ENCODE data around the gene CDHR2. TPM values are rescaled to one million over a fixed set of nuclear protein-coding genes. Genes with fewer than 3 reads are reported as not detected.

CDHR2 gene
- total RNA-seq, 1 donor: not detected

DNA sequence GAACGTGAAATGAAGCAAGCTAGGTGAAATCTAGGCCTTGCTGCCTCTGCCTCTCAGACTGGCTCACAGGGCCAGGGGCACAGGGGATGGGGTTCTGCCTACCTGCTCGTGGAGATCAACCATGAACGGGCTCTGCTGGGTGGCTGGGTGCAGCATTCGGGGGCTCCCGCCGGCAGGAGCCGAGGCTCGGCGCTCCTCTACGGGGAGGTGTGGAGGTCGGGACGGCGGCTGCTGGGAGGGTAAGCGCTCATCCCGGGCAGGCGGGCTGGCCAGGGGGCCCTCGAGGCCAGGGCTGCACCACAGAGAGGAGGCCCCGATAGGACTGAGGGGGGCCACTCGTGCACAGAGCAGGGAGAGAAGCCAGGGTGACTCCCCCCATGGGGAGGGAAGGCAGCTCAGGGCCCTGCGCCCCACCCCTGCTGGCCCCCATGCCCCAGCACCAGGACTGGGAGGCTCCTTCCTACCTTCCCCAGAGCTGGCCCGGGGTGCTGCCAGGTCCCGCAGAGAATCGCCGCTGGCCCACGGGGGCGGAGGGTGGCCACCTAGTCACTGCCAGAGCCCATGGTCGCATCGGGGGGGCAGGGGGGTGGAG is 17.1 kb upstream of the CDHR2 start:
- DNase-seq (ENCODE audit: low read depth): no peak
- TF ChIP-seq CTCF (IDR thresholded peaks at IDR 0.05; ENCODE audit: insufficient read depth, low read depth, low read length): no peak
- no peak overlapping the region for H3K4me3 ChIP-seq (ENCODE audit: low read depth, low read length)

GRCh38 chr5:176532795-176533194 is 16.3 kb upstream of the CDHR2 start:
- no peak for DNase-seq (ENCODE audit: low read depth)
- no peak overlapping the region for H3K4me3 ChIP-seq (ENCODE audit: low read depth, low read length)
- TF ChIP-seq CTCF (IDR thresholded peaks at IDR 0.05; ENCODE audit: insufficient read depth, low read depth, low read length): no peak

- no peak for TF ChIP-seq CTCF (IDR thresholded peaks at IDR 0.05; ENCODE audit: insufficient read depth, low read depth, low read length)
- no peak for DNase-seq (ENCODE audit: low read depth)
- no peak overlapping the region for H3K4me3 ChIP-seq (ENCODE audit: low read depth, low read length)
Measured at GRCh38 chr5:176533390-176533789, 15.8 kb upstream of the CDHR2 start.

GRCh38 chr5:176533894-176534611 is 15.1 kb upstream of the CDHR2 start:
- H3K4me3 ChIP-seq (ENCODE audit: low read depth, low read length): no peak overlapping the region
- DNase-seq (ENCODE audit: low read depth): no peak
- no peak for TF ChIP-seq CTCF (IDR thresholded peaks at IDR 0.05; ENCODE audit: insufficient read depth, low read depth, low read length)

- DNase-seq (ENCODE audit: low read depth): no peak
- no peak for TF ChIP-seq CTCF (IDR thresholded peaks at IDR 0.05; ENCODE audit: insufficient read depth, low read depth, low read length)
- H3K4me3 ChIP-seq (ENCODE audit: low read depth, low read length): no peak overlapping the region
Measured at GRCh38 chr5:176534640-176535039, 14.5 kb upstream of the CDHR2 start.

- TF ChIP-seq CTCF (IDR thresholded peaks at IDR 0.05; ENCODE audit: insufficient read depth, low read depth, low read length): no peak
- H3K4me3 ChIP-seq (ENCODE audit: low read depth, low read length): peak overlapping the region; percentile 99
- DNase-seq (ENCODE audit: low read depth): no peak
Measured at GRCh38 chr5:176535101-176535663, 14.0 kb upstream of the CDHR2 start.
